GM12865 (cell line): ENCODE results near the gene FHAD1.
"Not testable (repeated sequence)": the region's sequence is repeated elsewhere in the genome, so short reads cannot be mapped to it uniquely, and the experiment has no call there.

Experiments
- DNase-seq: peaks from one replicate; pipeline ENCODE4 v3.0.0; 2010; ENCODE audit warnings: low read depth
- H3K4me3 ChIP-seq: 2 replicates; pipeline ENCODE4 v1.5.1; 2011; ENCODE audit warnings: mild to moderate bottlenecking, low read depth, low read length, control low read depth
- TF ChIP-seq, protein P1 (sequence below): IDR thresholded peaks from 2 replicates; pipeline ENCODE4 v1.5.1; 2011; ENCODE audit warnings: low read length, control low read depth, low read depth, inconsistent platforms; ENCODE audit not compliant: insufficient read depth; ENCODE audit errors: missing control alignments

The FHAD1 gene

DNA sequence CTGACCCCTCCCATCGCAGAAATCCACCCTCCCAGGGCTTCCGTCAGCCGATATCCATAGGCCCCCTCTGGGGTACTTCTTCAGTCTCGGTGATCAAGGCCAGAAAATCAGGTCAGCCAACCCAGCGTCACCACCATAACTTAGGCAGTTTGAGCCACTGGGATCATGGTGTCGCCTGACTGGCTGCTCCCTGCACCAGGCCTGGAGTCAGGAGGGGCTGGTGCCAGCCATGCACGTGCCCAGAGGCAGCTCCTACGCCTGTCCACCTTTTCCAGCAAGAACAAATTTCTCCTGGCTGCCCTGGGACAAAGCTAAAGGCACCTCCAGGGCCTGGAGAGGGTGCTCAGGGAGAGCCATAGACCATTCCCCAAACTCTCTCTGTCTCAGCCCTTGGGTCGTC lies 186.4 kb downstream of the FHAD1 start:
- H3K4me3 ChIP-seq = no peak overlapping the region
- DNase-seq = no peak
- TF ChIP-seq, protein P1, sequence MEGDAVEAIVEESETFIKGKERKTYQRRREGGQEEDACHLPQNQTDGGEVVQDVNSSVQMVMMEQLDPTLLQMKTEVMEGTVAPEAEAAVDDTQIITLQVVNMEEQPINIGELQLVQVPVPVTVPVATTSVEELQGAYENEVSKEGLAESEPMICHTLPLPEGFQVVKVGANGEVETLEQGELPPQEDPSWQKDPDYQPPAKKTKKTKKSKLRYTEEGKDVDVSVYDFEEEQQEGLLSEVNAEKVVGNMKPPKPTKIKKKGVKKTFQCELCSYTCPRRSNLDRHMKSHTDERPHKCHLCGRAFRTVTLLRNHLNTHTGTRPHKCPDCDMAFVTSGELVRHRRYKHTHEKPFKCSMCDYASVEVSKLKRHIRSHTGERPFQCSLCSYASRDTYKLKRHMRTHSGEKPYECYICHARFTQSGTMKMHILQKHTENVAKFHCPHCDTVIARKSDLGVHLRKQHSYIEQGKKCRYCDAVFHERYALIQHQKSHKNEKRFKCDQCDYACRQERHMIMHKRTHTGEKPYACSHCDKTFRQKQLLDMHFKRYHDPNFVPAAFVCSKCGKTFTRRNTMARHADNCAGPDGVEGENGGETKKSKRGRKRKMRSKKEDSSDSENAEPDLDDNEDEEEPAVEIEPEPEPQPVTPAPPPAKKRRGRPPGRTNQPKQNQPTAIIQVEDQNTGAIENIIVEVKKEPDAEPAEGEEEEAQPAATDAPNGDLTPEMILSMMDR = no peak

DNA sequence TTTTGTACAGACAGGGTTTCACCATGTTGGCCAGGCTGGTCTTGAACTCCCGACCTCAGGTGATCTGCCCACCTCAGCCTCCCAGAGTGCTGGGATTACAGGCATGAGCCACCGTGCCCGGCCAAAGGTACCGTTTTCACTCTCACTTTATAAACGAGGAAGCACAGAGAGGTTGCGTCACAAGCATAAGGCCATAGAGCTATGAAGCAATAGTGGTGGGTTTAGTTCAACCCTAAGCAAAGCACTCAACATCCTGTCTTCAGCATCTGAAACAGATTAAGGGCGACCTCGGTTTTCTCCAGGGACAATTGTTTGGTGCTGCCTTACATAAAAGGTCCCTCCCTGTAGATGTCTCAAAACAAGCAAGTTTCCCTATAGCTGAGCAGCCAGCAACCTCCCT lies 187.7 kb downstream of the FHAD1 start:
- DNase-seq = peak; percentile 41
- H3K4me3 ChIP-seq = not testable (repeated sequence)

DNA sequence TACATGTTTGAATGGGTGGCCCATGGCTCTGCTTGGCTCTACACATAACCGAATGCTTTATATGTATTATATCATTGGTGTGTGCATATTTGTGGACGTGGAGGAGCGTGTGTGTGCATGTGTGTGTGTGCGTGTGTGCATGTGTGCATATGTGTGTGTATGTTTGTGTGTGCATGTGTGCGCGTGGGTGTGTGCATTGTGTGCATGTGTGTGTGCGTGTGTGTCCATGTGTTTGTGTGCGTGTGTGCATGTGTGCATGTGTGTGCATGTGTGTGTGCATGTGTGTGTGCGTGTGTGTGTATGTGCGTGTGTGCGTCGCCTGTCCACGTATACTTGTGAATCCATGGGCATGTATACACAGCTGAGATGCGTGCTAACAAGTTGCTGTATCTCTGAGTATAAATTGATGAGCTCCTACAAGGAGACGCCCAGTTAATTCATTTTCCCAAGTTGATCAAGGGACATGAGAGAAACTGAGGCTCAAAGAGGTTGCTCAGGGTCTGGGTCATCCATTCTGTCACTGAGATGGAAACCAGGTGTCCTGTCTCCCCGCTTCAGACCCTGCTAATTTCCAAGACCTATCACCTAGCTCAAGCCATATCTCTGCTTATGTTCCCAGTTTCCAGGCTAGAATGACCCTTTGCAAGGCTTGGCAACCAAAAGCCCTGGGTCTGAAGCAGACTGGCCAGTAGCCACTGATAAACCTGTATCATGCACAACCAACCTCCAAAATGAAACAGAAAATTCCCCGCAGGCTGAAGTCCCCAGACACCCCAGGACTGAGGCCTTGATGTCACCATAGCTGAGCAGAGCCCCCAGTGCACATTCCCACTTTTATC lies 188.4 kb downstream of the FHAD1 start:
- no peak for DNase-seq
- TF ChIP-seq, protein P1 = no peak
- H3K4me3 ChIP-seq = no peak overlapping the region

DNA sequence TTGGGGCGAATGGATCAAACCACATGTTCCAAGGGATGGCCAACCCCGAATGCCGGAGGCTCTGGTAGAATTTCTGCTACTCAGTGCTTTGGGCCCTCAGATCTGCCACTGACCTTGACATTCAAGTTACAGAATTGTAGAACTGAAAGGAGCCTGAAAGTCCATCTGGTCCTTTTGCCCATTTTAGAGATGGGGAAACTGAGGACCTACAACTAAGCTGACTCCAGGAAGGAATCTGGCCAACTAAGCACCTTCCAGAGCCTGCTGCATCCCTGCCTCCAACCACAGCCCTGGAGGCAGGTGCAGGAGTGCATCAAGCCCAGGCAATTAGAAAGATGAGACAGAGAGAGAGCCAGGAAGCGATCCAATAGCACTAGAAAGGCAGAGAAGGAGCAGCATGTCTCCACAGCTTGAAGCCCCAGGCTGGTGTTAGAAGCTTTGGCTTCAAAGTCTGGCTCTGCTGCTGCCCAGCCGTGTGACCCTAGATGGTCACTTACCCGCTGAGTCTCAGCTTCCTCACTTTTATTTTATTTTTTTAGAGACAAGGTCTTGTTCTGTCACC lies 189.9 kb downstream of the FHAD1 start:
- H3K4me3 ChIP-seq = no peak overlapping the region
- no peak for DNase-seq
- TF ChIP-seq, protein P1 = no peak

GRCh38 chr1:15439325-15439724 lies 192.3 kb downstream of the FHAD1 start:
- no peak overlapping the region for H3K4me3 ChIP-seq
- DNase-seq = no peak
- TF ChIP-seq, protein P1 = no peak

- no peak overlapping the region for H3K4me3 ChIP-seq
- TF ChIP-seq, protein P1 = no peak
- no peak for DNase-seq
Observed at GRCh38 chr1:15440357-15440756, 193.3 kb downstream of the FHAD1 start.

- H3K4me3 ChIP-seq = no peak overlapping the region
- TF ChIP-seq, protein P1 = no peak
- DNase-seq = no peak
Observed at GRCh38 chr1:15441247-15441646, 194.2 kb downstream of the FHAD1 start.
